ENCODE data around the gene CAMKV. TPM values are rescaled to one million over a fixed set of nuclear protein-coding genes. Genes with fewer than 3 reads are reported as not detected.

The CAMKV gene
- polyA plus RNA-seq, 1 donor (not counting 4 experiments of a cell fraction or from before 2014, with no cell fraction given), result not detected

GRCh38 chr3:49876567-49876966, 6.9 kb upstream of the CAMKV start:
- dilution Hi-C loops (cut with MboI; ENCODE audit: extremely low pct_ligation_motif_present, low sequenced_read_pairs), result no loop called here
- FAIRE-seq (no peak), DNase-seq (ENCODE audit: low read depth, low spot score) (no peak)
- Histone ChIP-seq H3K36me3 (ENCODE audit: control insufficient read depth in 2 of 2, extremely low read depth in 1 of 2, insufficient read depth in 2 of 2, low read length in 2 of 2) (no peaks in the 10 kb centered on the region), H3K4me2 (ENCODE audit: control insufficient read depth, extremely low read depth, insufficient read depth, low read depth, low read length) (no peak overlapping the region), H2AFZ (ENCODE audit: control insufficient read depth, low read length) (no peak overlapping the region), H3K27ac (ENCODE audit: control insufficient read depth, insufficient read depth, low read length) (no peak overlapping the region), H3K27me3 (ENCODE audit: control insufficient read depth, extremely low read depth, insufficient read depth, low read length) (peaks cover 22% of the 10 kb centered on the region), H3K79me2 (ENCODE audit: control insufficient read depth, insufficient read depth, low read length) (no peaks in the 10 kb centered on the region), H3K9ac (ENCODE audit: control insufficient read depth, extremely low read depth, insufficient read depth, low read length) (no peak overlapping the region), H3K4me3 (ENCODE audit: control insufficient read depth in 2 of 3, extremely low read depth in 1 of 3, insufficient read depth in 2 of 3, low read depth in 1 of 3, low read length in 3 of 3) (no peak overlapping the region), H3K9me1 (ENCODE audit: control insufficient read depth, extremely low read depth, insufficient read depth, low read length) (peaks cover 3% of the 10 kb centered on the region), H4K20me1 (ENCODE audit: control insufficient read depth, extremely low read depth, insufficient read depth, low read length) (peaks cover 5% of the 10 kb centered on the region), H3K9me3 (ENCODE audit: control insufficient read depth, low read depth, low read length) (no peaks in the 10 kb centered on the region), H3K4me1 (ENCODE audit: control insufficient read depth, extremely low read depth, insufficient read depth, low read length) (no peaks in the 10 kb centered on the region)
- no peak for TF ChIP-seq EZH2 (IDR thresholded peaks at IDR 0.05; ENCODE audit: low read length)

DNA sequence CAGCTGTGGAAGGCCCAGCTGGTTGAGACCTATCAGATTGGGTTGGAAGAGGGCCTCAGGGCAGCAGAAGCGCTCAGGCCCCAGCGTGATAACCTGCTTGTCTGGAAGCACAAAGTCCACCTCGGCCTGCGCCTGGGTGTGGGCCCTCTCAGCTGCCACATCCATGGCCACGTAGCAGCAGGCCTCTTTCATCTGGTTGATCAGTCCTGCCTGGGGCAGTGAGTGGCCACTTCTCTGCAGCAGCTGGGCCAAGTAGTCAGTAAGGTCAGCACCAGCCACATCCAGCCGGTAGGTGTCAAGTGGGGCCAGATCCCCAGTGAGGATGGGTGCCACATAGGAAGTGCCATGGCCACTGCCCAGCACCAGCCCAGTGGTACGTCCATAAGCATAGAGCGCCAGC, 3.9 kb upstream of the CAMKV start:
- FAIRE-seq, result no peak
- Histone ChIP-seq H3K4me1 (ENCODE audit: control insufficient read depth, extremely low read depth, insufficient read depth, low read length) (no peaks in the 10 kb centered on the region), H3K27me3 (ENCODE audit: control insufficient read depth, extremely low read depth, insufficient read depth, low read length) (peaks cover 52% of the 10 kb centered on the region), H3K9ac (ENCODE audit: control insufficient read depth, extremely low read depth, insufficient read depth, low read length) (no peak overlapping the region), H3K9me1 (ENCODE audit: control insufficient read depth, extremely low read depth, insufficient read depth, low read length) (no peaks in the 10 kb centered on the region), H4K20me1 (ENCODE audit: control insufficient read depth, extremely low read depth, insufficient read depth, low read length) (peaks cover 4% of the 10 kb centered on the region), H3K4me2 (ENCODE audit: control insufficient read depth, extremely low read depth, insufficient read depth, low read depth, low read length) (no peak overlapping the region), H3K27ac (ENCODE audit: control insufficient read depth, insufficient read depth, low read length) (no peak overlapping the region), H3K4me3 (ENCODE audit: control insufficient read depth in 2 of 3, extremely low read depth in 1 of 3, insufficient read depth in 2 of 3, low read depth in 1 of 3, low read length in 3 of 3) (no peak overlapping the region), H2AFZ (ENCODE audit: control insufficient read depth, low read length) (no peak overlapping the region), H3K79me2 (ENCODE audit: control insufficient read depth, insufficient read depth, low read length) (no peaks in the 10 kb centered on the region), H3K36me3 (ENCODE audit: control insufficient read depth in 2 of 2, extremely low read depth in 1 of 2, insufficient read depth in 2 of 2, low read length in 2 of 2) (no peaks in the 10 kb centered on the region), H3K9me3 (ENCODE audit: control insufficient read depth, low read depth, low read length) (no peaks in the 10 kb centered on the region)
- dilution Hi-C loops (cut with MboI; ENCODE audit: extremely low pct_ligation_motif_present, low sequenced_read_pairs), result loop anchor here (25.0 kb wide), 2 partner anchors 89 to 136 kb away; no protein-coding TSS in a partner anchor
- TF ChIP-seq CTCF (optimal IDR thresholded peaks at IDR 0.05 in 1 of 3, IDR thresholded peaks at IDR 0.05 in 1 of 3, conservative IDR thresholded peaks at IDR 0.05 in 1 of 3; ENCODE audit: extremely low read depth in 1 of 3, insufficient read depth in 2 of 3, low read length in 3 of 3), result no peak
- TF ChIP-seq EZH2 (IDR thresholded peaks at IDR 0.05; ENCODE audit: low read length), result no peak
- DNase-seq (ENCODE audit: low read depth, low spot score), result no peak

- Histone ChIP-seq H3K9ac (ENCODE audit: control insufficient read depth, extremely low read depth, insufficient read depth, low read length) (no peak overlapping the region), H3K4me1 (ENCODE audit: control insufficient read depth, extremely low read depth, insufficient read depth, low read length) (no peaks in the 10 kb centered on the region), H3K27me3 (ENCODE audit: control insufficient read depth, extremely low read depth, insufficient read depth, low read length) (peaks cover 60% of the 10 kb centered on the region), H3K36me3 (ENCODE audit: control insufficient read depth in 2 of 2, extremely low read depth in 1 of 2, insufficient read depth in 2 of 2, low read length in 2 of 2) (no peaks in the 10 kb centered on the region), H3K9me1 (ENCODE audit: control insufficient read depth, extremely low read depth, insufficient read depth, low read length) (no peaks in the 10 kb centered on the region), H3K27ac (ENCODE audit: control insufficient read depth, insufficient read depth, low read length) (no peak overlapping the region), H2AFZ (ENCODE audit: control insufficient read depth, low read length) (no peak overlapping the region), H3K79me2 (ENCODE audit: control insufficient read depth, insufficient read depth, low read length) (no peaks in the 10 kb centered on the region), H3K9me3 (ENCODE audit: control insufficient read depth, low read depth, low read length) (no peaks in the 10 kb centered on the region), H3K4me3 (ENCODE audit: control insufficient read depth in 2 of 3, extremely low read depth in 1 of 3, insufficient read depth in 2 of 3, low read depth in 1 of 3, low read length in 3 of 3) (no peak overlapping the region), H3K4me2 (ENCODE audit: control insufficient read depth, extremely low read depth, insufficient read depth, low read depth, low read length) (no peak overlapping the region), H4K20me1 (ENCODE audit: control insufficient read depth, extremely low read depth, insufficient read depth, low read length) (peaks cover 4% of the 10 kb centered on the region)
- dilution Hi-C loops (cut with MboI; ENCODE audit: extremely low pct_ligation_motif_present, low sequenced_read_pairs), result loop anchor here (25.0 kb wide), 2 partner anchors 89 to 136 kb away; no protein-coding TSS in a partner anchor
- DNase-seq (ENCODE audit: low read depth, low spot score), result no peak
- no peak for TF ChIP-seq EZH2 (IDR thresholded peaks at IDR 0.05; ENCODE audit: low read length)
- no peak for TF ChIP-seq CTCF (optimal IDR thresholded peaks at IDR 0.05 in 1 of 3, IDR thresholded peaks at IDR 0.05 in 1 of 3, conservative IDR thresholded peaks at IDR 0.05 in 1 of 3; ENCODE audit: extremely low read depth in 1 of 3, insufficient read depth in 2 of 3, low read length in 3 of 3)
- FAIRE-seq, result no peak
These were observed 3.1 kb upstream of the CAMKV start for GRCh38 chr3:49872801-49873281.

Data from keratinocyte (primary cell).